T-cell (primary cell): ENCODE measurements around the gene ZBTB24. TPM values are rescaled to one million over a fixed set of nuclear protein-coding genes. Genes with fewer than 3 reads are reported as not detected.

Experiments
- ATAC-seq, 4 experiments: fragments of 200-7000 bp in 3 of 4; fragments of 150-1000 bp in 1 of 4; cut with Tn5 transposase; replicated peaks in 1 of 4; 1 replicate in 3 of 4; 2 replicates in 1 of 4; pipeline ENCODE4 v1.10.0; 2021; ENCODE audit warnings: moderate library complexity in 3 of 4, mild to moderate bottlenecking in 2 of 4, moderate number of reproducible peaks in 1 of 4
- CTCF ChIA-PET, 2 donors: fragments of 300-600 bp; sonication (Branson Sonifier 250); formaldehyde crosslinking; loops; one replicate each; lab custom pipeline; 2022; ENCODE audit warnings: antibody characterized with exemption in 2 of 2; lab: Charles Lee
- POLR2A ChIA-PET, 2 donors: fragments of 300-600 bp; sonication (Branson Sonifier 250); formaldehyde crosslinking; loops; one replicate each; lab custom pipeline; 2022; ENCODE audit warnings: antibody characterized with exemption in 2 of 2; lab: Charles Lee
- DNase-seq, 35 experiments: peaks; one replicate each; pipeline versions ENCODE4 v3.0.0 to v3.0.0-alpha.2; 2013 to 2023
- H3K27ac ChIP-seq: one replicate; pipeline ENCODE4 v1.5.1; 2013; ENCODE audit warnings: low read length
- H3K27me3 ChIP-seq, 2 experiments: replicated peaks in 1 of 2; 1 replicate in 1 of 2; 2 replicates in 1 of 2; pipeline versions ENCODE4 v1.6.1 to v1.7.0; 2013; ENCODE audit warnings: low read length in 1 of 2, mixed read lengths in 1 of 2; ENCODE audit not compliant: control insufficient read depth in 2 of 2, insufficient read depth in 2 of 2; ENCODE audit errors: extremely low read depth in 1 of 2
- H3K36me3 ChIP-seq, 2 donors: 1 replicate in 1 of 2; 2 replicates in 1 of 2; pipeline versions ENCODE4 v1.6.1 to v1.7.0; 2013; ENCODE audit warnings: low read length in 1 of 2; ENCODE audit not compliant: control insufficient read depth in 2 of 2, insufficient read depth in 1 of 2; ENCODE audit errors: extremely low read depth in 1 of 2
- H3K4me1 ChIP-seq, 2 experiments: 1 replicate in 1 of 2; 2 replicates in 1 of 2; pipeline versions ENCODE4 v1.6.1 to v1.7.0; 2013; ENCODE audit warnings: low read length in 2 of 2, mixed read lengths in 1 of 2; ENCODE audit not compliant: insufficient read depth in 2 of 2, control insufficient read depth in 1 of 2; ENCODE audit errors: extremely low read depth in 1 of 2
- H3K4me3 ChIP-seq, 2 donors: 1 replicate in 1 of 2; 2 replicates in 1 of 2; pipeline versions ENCODE4 v1.5.1 to v1.7.0; 2013; ENCODE audit warnings: mild to moderate bottlenecking in 2 of 2, low read length in 1 of 2, moderate library complexity in 1 of 2; ENCODE audit not compliant: control insufficient read depth in 1 of 2; ENCODE audit errors: extremely low read depth in 1 of 2
- H3K9me3 ChIP-seq: 2 replicates; pipeline ENCODE4 v1.7.0; 2013
- H3K27ac Mint-ChIP-seq, 2 donors: one replicate each; pipeline ENCODE4 v1.8.0; 2020 to 2021; ENCODE audit warnings: mild to moderate bottlenecking in 2 of 2, mixed read lengths in 2 of 2
- H3K27me3 Mint-ChIP-seq, 2 donors: one replicate each; pipeline ENCODE4 v1.8.0; 2021 to 2022; ENCODE audit warnings: mixed read lengths in 2 of 2
- H3K36me3 Mint-ChIP-seq: one replicate; pipeline ENCODE4 v1.8.0; 2021; ENCODE audit warnings: mixed read lengths
- H3K4me1 Mint-ChIP-seq, 3 donors: one replicate each; pipeline ENCODE4 v1.8.0; 2020 to 2022; ENCODE audit warnings: mixed read lengths in 3 of 3, mild to moderate bottlenecking in 1 of 3
- H3K4me3 Mint-ChIP-seq, 3 donors: one replicate each; pipeline ENCODE4 v1.8.0; 2020 to 2022; ENCODE audit warnings: mild to moderate bottlenecking in 3 of 3, mixed read lengths in 3 of 3, moderate library complexity in 3 of 3
- H3K9me3 Mint-ChIP-seq, 3 donors: one replicate each; pipeline ENCODE4 v1.8.0; 2020 to 2022; ENCODE audit warnings: mixed read lengths in 3 of 3
- WGBS: methylation state at CpG from one replicate; pipeline ENCODE4 v1.1.5; 2013; ENCODE audit warnings: missing lambda C conversion rate; ENCODE audit not compliant: insufficient coverage; 5-methylcytosine and 5-hydroxymethylcytosine counted together
- total RNA-seq, 35 experiments: library from RNA in 6 of 35; stranded (reverse) in 6 of 35; fragments of 120-200 nt in 1 of 35; gene quantifications; one replicate each; pipeline versions ENCODE4 v1.2.1 to v1.2.4 and lab custom pipeline; 2013 to 2026

The ZBTB24 gene
- total RNA-seq, 5 donors from 2014 or later (not counting 1 experiment from before 2014, with no cell fraction given), result 14.1 to 21.2 (median 19.5) TPM

DNA sequence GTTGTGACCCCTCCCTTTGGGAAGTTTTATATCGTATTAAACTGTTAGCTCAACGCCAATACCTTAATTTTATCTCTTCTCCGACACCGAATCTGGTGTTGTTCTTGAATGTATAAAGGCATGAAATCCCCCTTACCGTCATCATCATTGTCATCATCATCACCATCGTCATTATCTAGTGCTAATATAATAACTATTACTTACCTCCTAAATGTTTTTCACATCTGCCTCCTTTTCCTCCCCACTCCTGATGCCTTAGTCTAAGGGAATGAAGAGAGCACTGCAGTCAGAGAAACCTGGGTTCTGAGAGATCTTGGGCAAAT, 677 bp upstream of the ZBTB24 start:
- H3K4me1 ChIP-seq, result peaks cover 34% of the 10 kb centered on the region in 2 experiments
- H3K4me3 Mint-ChIP-seq, result peak overlapping the region; percentile 68 to 89 (median 81)
- no CpG with 5 or more reads among the region's 6 CpGs for WGBS
- no peaks in the 10 kb centered on the region for H3K9me3 Mint-ChIP-seq
- peak overlapping the region; percentile 80 for H3K27ac ChIP-seq
- no peaks in the 10 kb centered on the region for H3K27me3 Mint-ChIP-seq
- peaks cover 43 to 47% (median 45%) of the 10 kb centered on the region in 3 donors for H3K4me1 Mint-ChIP-seq
- H3K4me3 ChIP-seq, result peak overlapping the region; percentile 48 to 51
- ChIA-PET POLR2A (no interaction called here), CTCF (interaction anchor here in 1 of 2 donors (0.8 to 1.4 kb wide), 3 partner anchors 8 to 101 kb away, joined by 3 to 4 read pairs (median 3); partner anchors contain the start of gene CD164)
- H3K27ac Mint-ChIP-seq, result peak overlapping the region; percentile 65 to 76
- peaks cover 0 to 14% of the 10 kb centered on the region in 2 donors for H3K36me3 ChIP-seq
- no peak for DNase-seq
- peaks cover 27% of the 10 kb centered on the region for H3K36me3 Mint-ChIP-seq
- ATAC-seq, result no peak
- no peaks in the 10 kb centered on the region for H3K9me3 ChIP-seq
- no peaks in the 10 kb centered on the region for H3K27me3 ChIP-seq

GRCh38 chr6:109480993-109481480, 2.0 kb downstream of the ZBTB24 start:
- H3K27me3 Mint-ChIP-seq, result no peaks in the 10 kb centered on the region
- no peak overlapping the region for H3K27ac ChIP-seq
- DNase-seq, result no peak
- H3K36me3 Mint-ChIP-seq, result peaks cover 47% of the 10 kb centered on the region
- no peak for ATAC-seq
- no peaks in the 10 kb centered on the region for H3K27me3 ChIP-seq
- no peaks in the 10 kb centered on the region for H3K9me3 Mint-ChIP-seq
- CTCF ChIA-PET, result interaction anchor here in 1 of 2 donors (1.7 kb wide), 1 partner anchor 17 kb away, joined by 5 read pairs; no protein-coding TSS in a partner anchor
- H3K36me3 ChIP-seq, result peaks cover 0 to 37% of the 10 kb centered on the region in 2 donors
- 75% methylated on average over 7 of the region's 7 CpGs for WGBS
- peak overlapping the region; percentile 77 to 78 for H3K27ac Mint-ChIP-seq
- peaks cover 67 to 72% (median 68%) of the 10 kb centered on the region in 3 donors for H3K4me1 Mint-ChIP-seq
- POLR2A ChIA-PET, result interaction anchor here (0.5 to 1.5 kb wide), 4 partner anchors 24 to 1393 kb away, joined by 3 to 8 read pairs (median 4); partner anchors contain the start of gene AMD1 (in 1 of the 2)
- peak overlapping the region; percentile 53 to 70 for H3K4me3 ChIP-seq
- peak overlapping the region; percentile 89 to 98 (median 93) for H3K4me3 Mint-ChIP-seq
- H3K4me1 ChIP-seq, result peaks cover 50 to 57% of the 10 kb centered on the region in 2 experiments
- H3K9me3 ChIP-seq, result no peaks in the 10 kb centered on the region

GRCh38 chr6:109478841-109479624, 4.0 kb downstream of the ZBTB24 start:
- H3K36me3 ChIP-seq, result peaks cover 0 to 55% of the 10 kb centered on the region in 2 donors
- H3K27me3 ChIP-seq, result no peaks in the 10 kb centered on the region
- H3K36me3 Mint-ChIP-seq, result peaks cover 62% of the 10 kb centered on the region
- peaks cover 72 to 80% (median 76%) of the 10 kb centered on the region in 3 donors for H3K4me1 Mint-ChIP-seq
- peak overlapping the region; percentile 35 to 51 for H3K4me3 ChIP-seq
- peak overlapping the region; percentile 77 to 93 (median 89) for H3K4me3 Mint-ChIP-seq
- H3K9me3 ChIP-seq, result no peaks in the 10 kb centered on the region
- H3K27ac ChIP-seq, result peak overlapping the region; percentile 39
- POLR2A ChIA-PET, result interaction anchor here (0.6 to 1.5 kb wide), 7 partner anchors 15 to 1999 kb away, joined by 3 to 6 read pairs (median 3); no protein-coding TSS in a partner anchor
- ATAC-seq (no peak), DNase-seq (peak in 1 of 35 experiments; percentile 62)
- no peaks in the 10 kb centered on the region for H3K27me3 Mint-ChIP-seq
- 0% methylated on average over 2 of the region's 5 CpGs for WGBS
- H3K27ac Mint-ChIP-seq, result peak overlapping the region; percentile 85 to 86
- H3K9me3 Mint-ChIP-seq, result no peaks in the 10 kb centered on the region
- CTCF ChIA-PET, result interaction anchor here (0.7 to 1.5 kb wide), 5 partner anchors 12 to 242 kb away, joined by 3 to 6 read pairs (median 4); partner anchors contain the start of gene MICAL1 (in 1 of the 2)
- H3K4me1 ChIP-seq, result peaks cover 50 to 60% of the 10 kb centered on the region in 2 experiments

- Histone ChIP-seq H3K4me3 (peak overlapping the region; percentile 2 to 51), H3K27ac (no peak overlapping the region), H3K9me3 (no peaks in the 10 kb centered on the region), H3K4me1 (peaks cover 50 to 65% of the 10 kb centered on the region in 2 experiments), H3K27me3 (no peaks in the 10 kb centered on the region), H3K36me3 (peaks cover under 1 to 63% of the 10 kb centered on the region in 2 donors)
- Mint-ChIP-seq H3K27me3 (no peaks in the 10 kb centered on the region), H3K4me1 (peaks cover 72 to 78% (median 74%) of the 10 kb centered on the region in 3 donors), H3K36me3 (peaks cover 66% of the 10 kb centered on the region), H3K9me3 (no peaks in the 10 kb centered on the region), H3K4me3 (peak overlapping the region; percentile 77 to 93 (median 89)), H3K27ac (peak overlapping the region; percentile 86)
- WGBS, result no CpG with 5 or more reads among the region's 9 CpGs
- CTCF ChIA-PET, result interaction anchor here (0.6 to 1.5 kb wide), 5 partner anchors 13 to 243 kb away, joined by 3 to 5 read pairs (median 4); partner anchors contain the start of gene MICAL1 (in 1 of the 2)
- no peak for ATAC-seq
- POLR2A ChIA-PET, result interaction anchor here (0.6 to 1.0 kb wide), 5 partner anchors 14 to 2000 kb away, joined by 3 to 6 read pairs (median 3); no protein-coding TSS in a partner anchor
- DNase-seq, result no peak
These were observed 4.7 kb downstream of the ZBTB24 start for GRCh38 chr6:109478222-109478805.

DNA sequence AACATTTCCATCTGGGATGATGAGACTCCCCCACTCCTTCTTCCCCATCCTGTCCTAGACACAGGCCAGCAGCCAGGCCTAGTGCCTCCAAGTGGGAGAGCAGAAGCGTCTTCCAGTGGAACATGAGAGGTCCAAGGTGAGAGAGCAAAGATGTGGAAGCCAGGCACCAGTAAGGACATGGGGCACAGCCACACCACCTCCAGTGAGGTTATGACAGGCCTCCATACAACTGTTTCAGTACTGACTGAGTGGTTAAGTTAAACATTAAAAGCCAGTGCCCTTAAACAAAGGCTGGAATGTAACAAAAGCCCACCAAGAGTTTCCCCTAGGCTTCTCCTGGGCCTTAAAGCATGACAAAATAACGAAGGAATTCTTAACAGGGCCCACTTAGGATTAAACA, 5.3 kb downstream of the ZBTB24 start:
- peak overlapping the region; percentile 86 for H3K27ac Mint-ChIP-seq
- Histone ChIP-seq H3K36me3 (peaks cover 6 to 69% of the 10 kb centered on the region in 2 donors), H3K9me3 (no peaks in the 10 kb centered on the region), H3K4me1 (peaks cover 50 to 71% of the 10 kb centered on the region in 2 experiments), H3K4me3 (peak overlapping the region in 1 of 2 donors; percentile 17), H3K27ac (no peak overlapping the region), H3K27me3 (no peaks in the 10 kb centered on the region)
- no peaks in the 10 kb centered on the region for H3K27me3 Mint-ChIP-seq
- peaks cover 72% of the 10 kb centered on the region for H3K36me3 Mint-ChIP-seq
- ATAC-seq, result no peak
- WGBS, result 80% methylated on average over 1 of the region's 2 CpGs
- ChIA-PET CTCF (interaction anchor here (0.6 to 1.5 kb wide), 4 partner anchors 13 to 46 kb away, joined by 3 to 5 read pairs (median 4); partner anchors contain the start of gene MICAL1 (in 1 of the 2)), POLR2A (interaction anchor here in 1 of 2 donors (0.6 kb wide), 1 partner anchor 14 kb away, joined by 3 read pairs; no protein-coding TSS in a partner anchor)
- no peak for DNase-seq
- peak overlapping the region; percentile 77 to 93 (median 89) for H3K4me3 Mint-ChIP-seq
- H3K9me3 Mint-ChIP-seq, result no peaks in the 10 kb centered on the region
- peaks cover 77 to 84% (median 80%) of the 10 kb centered on the region in 3 donors for H3K4me1 Mint-ChIP-seq
